AG10803 (cell line): ENCODE data around the gene RFX4.

Source experiments
- DNase-seq: peaks from one replicate; pipeline ENCODE4 v3.0.0; 2010; ENCODE audit warnings: low read depth
- H3K4me3 ChIP-seq: 2 replicates; pipeline ENCODE4 v1.5.1; 2011; ENCODE audit warnings: mild to moderate bottlenecking, low read length, control low read depth
- TF ChIP-seq, protein P1 (sequence below): conservative IDR thresholded peaks from 2 replicates; pipeline ENCODE4 v1.5.1; 2011; ENCODE audit warnings: mild to moderate bottlenecking, low read length, control low read depth, inconsistent platforms

Gene RFX4

DNA sequence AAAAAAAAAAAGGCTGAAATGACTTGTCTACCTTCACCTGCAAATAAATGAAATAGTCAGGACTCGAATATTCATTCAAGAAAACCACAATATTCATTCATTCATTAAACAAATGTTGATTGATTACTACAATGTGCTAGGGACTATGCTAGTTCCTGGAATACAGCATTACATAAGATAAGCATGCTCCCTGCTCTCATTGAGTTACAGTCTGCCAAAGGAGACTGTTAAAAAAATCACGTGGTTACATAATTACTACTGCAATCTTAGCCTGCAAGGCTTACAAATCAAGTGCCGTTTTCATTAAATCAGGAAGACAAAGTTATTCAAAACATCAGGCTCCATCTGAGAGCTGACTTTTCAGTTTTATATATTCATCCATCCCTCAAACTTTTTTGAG lies 121.3 kb downstream of the RFX4 start:
- no peak for DNase-seq
- TF ChIP-seq, protein P1, sequence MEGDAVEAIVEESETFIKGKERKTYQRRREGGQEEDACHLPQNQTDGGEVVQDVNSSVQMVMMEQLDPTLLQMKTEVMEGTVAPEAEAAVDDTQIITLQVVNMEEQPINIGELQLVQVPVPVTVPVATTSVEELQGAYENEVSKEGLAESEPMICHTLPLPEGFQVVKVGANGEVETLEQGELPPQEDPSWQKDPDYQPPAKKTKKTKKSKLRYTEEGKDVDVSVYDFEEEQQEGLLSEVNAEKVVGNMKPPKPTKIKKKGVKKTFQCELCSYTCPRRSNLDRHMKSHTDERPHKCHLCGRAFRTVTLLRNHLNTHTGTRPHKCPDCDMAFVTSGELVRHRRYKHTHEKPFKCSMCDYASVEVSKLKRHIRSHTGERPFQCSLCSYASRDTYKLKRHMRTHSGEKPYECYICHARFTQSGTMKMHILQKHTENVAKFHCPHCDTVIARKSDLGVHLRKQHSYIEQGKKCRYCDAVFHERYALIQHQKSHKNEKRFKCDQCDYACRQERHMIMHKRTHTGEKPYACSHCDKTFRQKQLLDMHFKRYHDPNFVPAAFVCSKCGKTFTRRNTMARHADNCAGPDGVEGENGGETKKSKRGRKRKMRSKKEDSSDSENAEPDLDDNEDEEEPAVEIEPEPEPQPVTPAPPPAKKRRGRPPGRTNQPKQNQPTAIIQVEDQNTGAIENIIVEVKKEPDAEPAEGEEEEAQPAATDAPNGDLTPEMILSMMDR: no peak
- H3K4me3 ChIP-seq: no peak overlapping the region

DNA sequence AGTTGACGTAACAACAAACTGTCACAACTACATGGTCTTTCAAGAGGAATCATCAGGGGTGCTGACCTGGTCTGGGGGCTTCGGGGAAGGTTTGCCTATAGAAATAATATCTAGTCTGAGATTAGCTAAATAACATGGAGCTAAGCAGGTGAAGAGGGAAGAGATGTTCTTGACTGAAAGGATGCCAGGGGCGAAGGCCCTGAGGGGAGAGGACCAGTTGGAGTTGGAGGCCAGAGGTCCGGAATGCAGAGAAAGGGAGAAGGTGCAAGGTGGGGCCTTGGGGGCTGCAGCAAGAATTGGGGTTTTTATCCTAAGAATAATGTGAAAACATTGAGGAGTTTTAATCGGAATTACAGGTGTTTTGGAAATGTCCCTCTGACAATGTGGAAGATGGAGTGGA lies 123.2 kb downstream of the RFX4 start:
- no peak overlapping the region for H3K4me3 ChIP-seq
- no peak for DNase-seq
- TF ChIP-seq, protein P1: no peak

DNA sequence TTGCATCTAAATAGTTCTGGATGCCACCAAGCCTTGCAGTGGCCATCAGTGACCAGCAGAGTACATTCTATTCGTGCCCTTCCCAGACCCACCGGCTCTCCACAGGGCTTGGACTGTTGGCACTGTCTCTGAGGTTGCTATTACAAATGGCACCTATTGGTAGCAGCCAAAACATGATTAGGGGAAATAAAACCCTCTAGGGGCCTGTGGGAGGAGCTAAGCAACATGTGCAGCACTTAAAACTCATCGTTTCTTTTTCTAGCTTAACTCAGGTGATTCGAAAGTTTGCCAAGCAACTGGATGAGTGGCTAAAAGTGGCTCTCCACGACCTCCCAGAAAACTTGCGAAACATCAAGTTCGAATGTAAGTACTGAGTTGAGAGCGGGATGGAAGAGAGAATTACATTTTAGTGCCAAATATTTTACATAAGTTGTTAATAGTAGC lies 126.3 kb downstream of the RFX4 start:
- TF ChIP-seq, protein P1: peak; percentile 4; the same call in 1 of the 2 replicates
- H3K4me3 ChIP-seq: no peak overlapping the region
- DNase-seq: no peak

DNA sequence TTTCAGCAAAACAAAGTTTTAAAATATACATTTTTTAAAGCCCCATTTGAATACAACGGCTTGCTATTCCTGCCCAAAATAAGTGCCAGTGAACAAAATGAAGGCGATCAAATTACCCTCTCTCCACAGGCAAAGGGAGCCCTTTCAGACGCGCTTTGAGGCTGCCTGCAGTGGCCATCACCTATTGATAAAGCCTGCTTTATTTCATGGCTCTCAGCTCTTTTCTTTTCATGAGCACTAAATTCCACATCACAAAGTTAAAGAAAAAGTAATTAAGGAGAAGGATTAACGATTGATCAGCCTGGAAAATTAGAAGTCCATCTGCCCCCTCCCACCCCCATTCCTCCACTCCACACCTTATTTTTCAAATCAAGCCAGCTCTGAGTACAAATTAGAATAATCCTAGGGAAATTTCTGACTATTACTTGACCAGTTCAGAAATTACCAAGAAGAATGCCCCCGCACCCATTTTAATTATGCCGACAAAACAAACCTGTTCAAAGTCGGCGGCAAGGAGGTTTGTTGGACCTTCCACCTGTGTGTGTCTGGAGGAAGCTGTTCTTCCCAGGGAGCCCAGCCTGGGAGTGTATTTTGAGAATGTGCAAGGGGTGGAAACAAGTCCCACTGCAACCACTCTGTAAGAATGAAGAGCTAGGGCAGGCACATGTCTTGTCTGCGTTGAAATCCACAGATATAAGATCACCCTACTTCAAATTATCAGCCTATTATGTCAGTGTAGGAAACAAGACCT lies 127.5 kb downstream of the RFX4 start:
- TF ChIP-seq, protein P1: no peak
- no peak overlapping the region for H3K4me3 ChIP-seq
- DNase-seq: no peak

DNA sequence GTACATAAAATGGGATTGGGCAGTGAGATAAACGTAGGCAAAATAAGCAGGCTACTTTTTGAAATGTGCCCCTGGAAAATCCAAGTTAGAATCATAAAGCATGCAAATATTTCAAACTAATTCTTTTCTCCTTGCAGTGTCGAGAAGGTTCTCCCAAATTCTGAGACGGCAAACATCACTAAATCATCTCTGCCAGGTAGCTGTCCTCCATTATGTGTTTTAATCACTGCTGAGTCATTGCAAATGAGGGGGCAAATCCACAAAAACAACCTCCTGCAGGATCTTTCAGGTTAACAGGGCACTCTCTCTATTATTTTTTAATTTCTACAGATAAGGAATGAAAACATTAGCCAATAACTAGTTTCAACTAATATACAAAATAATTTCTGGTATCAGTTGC lies 128.5 kb downstream of the RFX4 start:
- no peak for DNase-seq
- TF ChIP-seq, protein P1: no peak
- no peak overlapping the region for H3K4me3 ChIP-seq

DNA sequence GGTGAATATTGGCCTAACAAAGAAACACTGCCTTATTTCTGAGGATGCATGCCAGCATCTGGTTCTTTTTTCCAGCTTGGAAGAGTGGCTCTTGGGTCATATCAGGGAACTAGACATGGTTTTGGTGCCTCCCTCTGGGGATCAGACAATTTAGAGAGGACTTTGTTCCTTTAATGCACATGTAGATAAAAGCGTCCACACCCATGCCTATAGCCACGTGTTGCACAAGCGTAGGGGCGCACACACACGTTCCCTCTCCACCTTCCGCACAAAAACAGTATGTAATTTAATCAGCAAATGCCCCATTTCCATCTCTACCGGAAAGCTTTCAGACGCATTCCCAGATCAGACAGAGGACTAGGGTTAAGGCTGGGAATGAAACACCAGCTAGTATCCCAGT lies 130.0 kb downstream of the RFX4 start:
- TF ChIP-seq, protein P1: no peak
- DNase-seq: no peak
- no peak overlapping the region for H3K4me3 ChIP-seq

DNA sequence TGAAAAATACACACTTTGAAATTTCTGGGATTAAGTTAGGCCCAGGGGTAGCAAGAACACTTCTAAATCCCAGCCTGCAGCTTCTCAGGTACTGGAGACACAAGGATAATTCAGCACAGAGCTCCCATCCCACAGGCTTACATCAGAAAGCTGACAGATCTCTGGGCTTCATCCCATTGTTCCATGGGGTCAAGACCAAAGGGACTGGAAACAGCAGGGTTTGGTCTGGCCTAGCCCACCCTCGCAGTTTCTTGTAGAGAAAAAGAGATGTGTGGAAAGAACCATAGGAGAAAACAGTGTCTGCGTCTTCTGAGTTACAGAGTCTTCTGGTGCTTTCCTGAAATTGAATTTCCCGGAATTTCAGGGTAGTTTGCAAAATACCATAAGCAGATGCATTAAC lies 132.1 kb downstream of the RFX4 start:
- DNase-seq: no peak
- TF ChIP-seq, protein P1: no peak
- H3K4me3 ChIP-seq: no peak overlapping the region
